HuH-7.5 (cell line): ENCODE data around the gene PIGQ.

Experiments
- DNase-seq: peaks from one replicate; pipeline ENCODE4 v3.0.0; 2011; ENCODE audit warnings: low spot score

PIGQ gene

DNA sequence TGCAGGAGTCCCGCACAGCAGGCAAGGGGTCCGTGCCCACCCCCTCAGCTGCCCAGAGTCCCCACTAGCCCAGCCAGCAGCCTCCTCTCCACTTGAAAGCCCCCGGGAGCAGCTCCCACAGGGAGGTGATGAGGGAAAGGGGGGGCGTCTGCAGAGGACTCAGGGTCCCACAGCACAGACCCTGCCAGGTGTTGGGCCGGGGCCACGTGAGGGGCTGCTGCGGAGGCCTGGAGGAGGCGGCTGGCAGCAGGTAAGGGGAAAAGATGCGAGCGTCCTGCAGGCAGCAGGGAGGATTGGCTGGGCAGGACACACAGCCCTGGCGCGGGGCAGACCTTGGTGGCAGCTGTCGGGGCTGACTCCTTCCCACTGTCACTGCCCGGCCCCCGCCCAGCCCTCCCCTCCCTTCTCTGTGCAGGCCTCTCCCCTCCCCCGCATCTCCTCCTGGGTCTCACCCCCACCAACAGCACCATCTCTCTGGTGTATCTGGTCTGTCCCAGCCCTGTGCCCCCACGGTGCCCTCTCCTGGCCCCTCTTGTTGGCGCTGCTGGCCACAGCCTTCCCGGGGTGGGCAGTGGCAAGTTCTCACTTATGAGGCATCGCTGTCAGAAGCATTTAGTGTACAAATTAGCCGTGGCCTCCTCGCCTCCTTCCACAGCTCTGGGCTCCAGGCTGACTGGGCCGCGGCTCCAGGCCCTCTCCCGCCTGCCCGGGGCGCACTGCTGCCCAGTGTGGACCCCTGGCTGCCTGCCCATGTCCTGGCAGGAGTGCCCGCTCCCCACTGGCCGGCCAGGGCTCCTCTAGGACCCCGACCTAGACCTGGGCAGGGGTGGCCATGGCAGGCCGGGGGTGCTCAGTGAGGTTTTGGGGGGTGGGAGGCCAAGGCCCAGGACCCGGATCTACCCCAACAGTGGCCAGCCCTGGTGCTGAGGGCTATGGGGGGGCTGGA, 14.0 kb upstream of the PIGQ start:
- DNase-seq = no peak

DNA sequence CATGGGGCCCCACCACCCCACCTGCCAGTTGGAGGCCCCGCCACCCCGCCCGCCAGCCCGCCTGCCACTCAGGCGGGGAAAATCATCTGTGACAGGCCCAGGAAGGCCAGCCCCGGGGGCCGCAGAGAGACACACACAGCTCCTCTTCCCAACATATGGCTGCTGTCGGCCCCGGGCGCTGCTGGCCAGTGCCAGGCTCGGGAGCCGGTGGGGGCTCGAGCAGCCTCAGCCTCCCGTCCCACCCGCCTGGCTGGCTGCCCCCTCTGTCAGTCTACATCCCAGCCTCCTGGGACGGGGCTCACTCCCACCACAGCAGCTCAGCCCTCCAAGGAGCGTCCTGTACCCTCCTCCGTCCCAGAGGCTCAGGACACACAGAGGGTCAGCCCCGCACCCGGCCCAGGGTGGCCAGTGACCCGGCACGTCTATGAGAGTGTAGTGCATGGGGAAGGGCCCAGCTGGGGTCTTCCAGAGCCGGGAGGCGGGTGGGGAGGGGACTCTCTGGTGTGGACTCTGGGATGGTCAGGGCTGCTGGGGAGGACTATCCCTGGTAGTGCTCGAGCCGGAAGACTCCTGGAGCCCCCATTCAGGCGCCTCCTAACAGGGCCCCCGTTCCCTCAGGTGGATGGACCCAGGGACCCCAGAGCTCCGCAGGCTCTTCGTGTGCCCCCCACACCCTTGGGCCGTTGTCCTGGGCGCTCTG, 13.1 kb upstream of the PIGQ start:
- DNase-seq = no peak

- no peak for DNase-seq
Observed at GRCh38 chr16:557463-558297, 12.1 kb upstream of the PIGQ start.

DNA sequence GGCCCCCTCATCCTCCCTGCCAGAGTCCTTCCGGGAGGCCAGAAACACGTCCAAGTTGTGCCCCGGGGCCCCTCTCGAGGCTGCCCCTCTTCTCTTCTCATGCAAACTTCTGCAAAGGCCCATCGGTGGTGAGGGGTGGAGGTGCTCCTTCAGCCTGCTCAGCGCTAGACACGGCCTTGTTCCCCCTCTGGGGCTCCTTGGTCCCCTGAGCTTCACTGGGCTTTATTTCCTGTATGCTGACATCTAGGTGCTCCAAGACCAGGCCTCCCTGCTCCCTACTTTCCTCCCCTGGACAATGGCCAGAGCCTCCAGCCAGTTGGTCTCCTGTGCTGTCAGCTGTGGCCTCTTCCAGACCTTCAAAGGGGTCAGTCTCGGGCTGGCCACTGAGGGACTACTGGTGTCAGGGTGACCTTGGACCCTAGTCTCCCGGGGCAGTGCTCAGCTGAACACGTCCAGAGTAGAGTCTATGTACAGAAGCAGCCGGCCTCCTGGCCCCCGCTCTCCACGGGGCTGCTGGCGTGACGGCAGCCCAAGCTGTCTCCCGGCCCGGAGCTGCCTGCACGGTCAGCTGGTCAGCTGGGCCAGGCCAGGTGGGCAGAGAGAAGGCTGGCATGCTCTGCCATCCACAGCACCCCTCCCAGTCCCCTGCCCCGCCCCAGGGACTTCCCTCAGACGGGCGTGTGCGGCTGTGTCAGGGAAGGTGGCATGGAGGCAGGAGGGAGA, 11.3 kb upstream of the PIGQ start:
- DNase-seq = peak; percentile 75

DNA sequence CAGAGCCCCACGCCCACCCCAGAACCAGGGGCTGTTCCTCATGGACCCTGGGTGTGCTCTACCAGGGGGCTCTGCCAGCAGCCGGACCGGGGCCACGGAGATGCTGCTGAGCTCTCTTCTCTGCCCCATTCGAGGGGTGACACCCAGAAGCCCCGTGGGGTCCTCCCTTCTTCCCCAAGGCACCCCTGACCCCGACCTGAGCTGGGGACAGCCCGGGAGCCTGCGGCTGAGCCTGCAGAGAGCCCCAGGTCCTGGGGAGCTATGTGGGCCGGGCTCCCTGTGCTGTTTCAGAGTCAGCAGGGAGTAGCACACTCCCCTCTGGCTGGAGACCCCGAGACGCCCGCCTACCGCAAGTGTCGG, 10.8 kb upstream of the PIGQ start:
- DNase-seq = no peak

GRCh38 chr16:559411-560203, 10.2 kb upstream of the PIGQ start:
- DNase-seq = no peak

- DNase-seq = no peak
Observed at GRCh38 chr16:560204-560700, 9.5 kb upstream of the PIGQ start, which contains the start of gene PRR35. Gene PRR35 (plus strand): TSS chr16:560394. CDS start chr16:563295, 2,901 bp downstream.

GRCh38 chr16:560701-561412, 8.9 kb upstream of the PIGQ start:
- no peak for DNase-seq

DNA sequence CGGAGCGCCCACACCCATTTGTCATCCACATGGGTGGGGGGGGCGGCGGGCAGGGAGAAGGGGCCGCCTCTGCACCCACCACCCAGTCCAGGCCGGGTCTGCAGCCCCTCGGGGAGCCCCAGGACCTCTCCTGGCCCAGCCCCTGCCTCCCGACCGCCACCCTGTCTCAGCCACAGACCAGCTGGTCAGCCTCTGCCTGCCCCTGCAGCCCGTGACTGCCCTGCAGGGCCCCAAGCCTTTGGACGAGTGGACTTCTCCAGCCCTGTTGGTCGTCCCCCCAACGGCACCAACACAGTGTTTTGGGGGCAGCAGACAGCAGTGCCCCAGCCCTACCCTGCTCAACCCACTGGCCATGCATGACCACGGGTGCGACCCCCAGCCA, 8.4 kb upstream of the PIGQ start:
- DNase-seq = no peak

GRCh38 chr16:561957-562938, 7.5 kb upstream of the PIGQ start:
- no peak for DNase-seq

DNA sequence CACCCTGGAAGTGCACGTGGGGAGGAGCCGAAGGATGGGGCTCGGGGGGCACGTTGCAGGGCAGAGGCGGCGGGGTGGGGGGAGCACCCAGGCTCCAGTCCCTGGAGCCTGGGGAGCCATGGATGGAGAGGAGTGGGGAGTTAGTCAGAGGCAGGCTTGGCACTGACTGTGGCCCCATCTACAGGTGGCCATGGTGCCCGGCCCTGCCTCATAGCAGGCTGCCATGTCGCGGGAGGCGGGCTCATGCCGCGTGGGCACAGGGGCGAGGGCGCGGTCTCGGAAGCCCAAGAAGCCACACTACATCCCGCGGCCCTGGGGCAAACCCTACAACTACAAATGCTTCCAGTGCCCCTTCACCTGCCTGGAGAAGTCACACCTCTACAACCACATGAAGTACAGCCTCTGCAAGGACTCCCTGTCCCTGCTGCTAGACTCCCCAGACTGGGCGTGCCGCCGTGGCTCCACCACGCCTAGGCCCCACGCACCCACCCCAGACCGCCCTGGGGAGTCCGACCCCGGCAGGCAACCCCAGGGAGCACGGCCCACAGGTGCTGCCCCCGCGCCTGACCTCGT, 6.6 kb upstream of the PIGQ start:
- no peak for DNase-seq

DNA sequence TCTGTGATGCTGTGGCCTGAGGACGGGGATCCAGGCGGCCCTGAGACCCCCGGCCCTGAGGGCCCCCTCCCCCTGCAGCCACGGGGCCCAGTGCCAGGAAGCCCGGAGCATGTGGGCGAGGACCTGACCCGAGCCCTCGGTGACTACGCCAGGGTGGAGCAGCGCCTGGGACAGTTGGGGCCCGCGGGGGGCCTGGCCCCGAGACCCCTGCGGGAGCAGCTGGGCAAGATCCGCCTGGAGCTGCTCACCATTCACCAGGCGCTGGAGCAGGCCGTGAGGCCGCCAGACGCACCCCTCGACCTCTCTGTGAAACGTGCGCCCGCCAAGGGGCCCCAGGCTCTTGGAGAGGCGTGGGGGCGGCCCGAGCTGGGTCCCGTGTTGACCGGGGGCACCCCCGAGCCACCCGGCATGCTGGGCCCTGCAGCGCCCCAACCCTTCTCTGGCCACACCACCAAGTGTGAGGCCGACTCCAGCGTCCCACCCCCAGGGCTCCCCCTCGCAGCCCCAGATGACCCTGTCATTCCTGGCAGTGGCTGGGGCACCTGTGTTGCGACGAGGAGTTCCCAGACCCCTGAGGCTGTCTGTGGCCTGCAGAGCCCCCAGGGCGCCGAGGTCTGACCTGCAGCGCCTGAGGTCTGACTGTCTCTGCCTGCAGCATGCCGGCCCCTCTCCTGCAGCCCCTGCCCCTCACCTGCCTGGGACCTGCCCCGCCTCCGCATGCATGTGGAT, 4.9 kb upstream of the PIGQ start:
- no peak for DNase-seq

DNA sequence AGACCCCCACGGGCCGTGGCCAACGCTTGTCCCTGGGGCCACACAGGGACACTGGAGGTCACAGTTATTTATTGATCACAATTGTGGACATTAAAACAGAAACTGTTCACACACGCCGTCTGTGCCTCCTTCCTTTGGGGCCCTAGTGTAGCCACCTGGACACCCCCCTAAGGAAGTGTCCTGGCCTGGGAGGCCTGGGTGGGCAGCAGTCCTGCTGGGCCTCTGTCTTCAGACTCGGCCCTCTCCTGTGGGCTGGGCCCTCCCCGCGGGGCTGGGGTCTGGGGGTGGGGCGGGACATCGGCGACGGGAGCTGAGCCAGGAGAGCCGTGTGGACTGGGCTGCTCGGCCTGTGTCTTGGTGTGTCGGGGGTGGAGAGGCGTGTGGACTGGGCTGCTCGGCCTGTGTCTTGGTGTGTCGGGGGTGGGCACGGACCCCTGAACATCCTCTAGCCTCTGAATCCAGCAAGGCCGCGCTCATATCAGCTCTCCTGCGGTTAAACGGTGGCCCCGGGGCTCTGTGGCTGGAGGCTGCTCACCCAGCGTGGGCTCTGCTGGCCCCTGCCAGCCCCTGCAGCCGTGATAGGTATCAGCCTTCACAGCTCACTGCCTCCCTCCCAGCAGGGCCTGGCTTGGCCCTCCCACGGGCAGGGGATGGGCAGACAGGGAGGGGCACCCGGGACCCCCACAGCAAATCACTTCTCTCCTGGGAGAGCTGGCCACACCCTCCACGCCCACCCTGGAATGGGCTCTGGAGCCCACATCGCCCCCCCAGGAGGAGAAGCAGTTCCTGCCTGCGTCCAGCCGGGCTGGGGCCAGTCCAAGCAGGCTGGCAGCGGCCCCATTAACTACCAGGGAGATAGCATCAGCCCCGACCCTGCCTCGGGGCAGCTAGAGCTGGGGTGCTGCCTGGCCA, 4.1 kb upstream of the PIGQ start:
- DNase-seq = no peak

DNA sequence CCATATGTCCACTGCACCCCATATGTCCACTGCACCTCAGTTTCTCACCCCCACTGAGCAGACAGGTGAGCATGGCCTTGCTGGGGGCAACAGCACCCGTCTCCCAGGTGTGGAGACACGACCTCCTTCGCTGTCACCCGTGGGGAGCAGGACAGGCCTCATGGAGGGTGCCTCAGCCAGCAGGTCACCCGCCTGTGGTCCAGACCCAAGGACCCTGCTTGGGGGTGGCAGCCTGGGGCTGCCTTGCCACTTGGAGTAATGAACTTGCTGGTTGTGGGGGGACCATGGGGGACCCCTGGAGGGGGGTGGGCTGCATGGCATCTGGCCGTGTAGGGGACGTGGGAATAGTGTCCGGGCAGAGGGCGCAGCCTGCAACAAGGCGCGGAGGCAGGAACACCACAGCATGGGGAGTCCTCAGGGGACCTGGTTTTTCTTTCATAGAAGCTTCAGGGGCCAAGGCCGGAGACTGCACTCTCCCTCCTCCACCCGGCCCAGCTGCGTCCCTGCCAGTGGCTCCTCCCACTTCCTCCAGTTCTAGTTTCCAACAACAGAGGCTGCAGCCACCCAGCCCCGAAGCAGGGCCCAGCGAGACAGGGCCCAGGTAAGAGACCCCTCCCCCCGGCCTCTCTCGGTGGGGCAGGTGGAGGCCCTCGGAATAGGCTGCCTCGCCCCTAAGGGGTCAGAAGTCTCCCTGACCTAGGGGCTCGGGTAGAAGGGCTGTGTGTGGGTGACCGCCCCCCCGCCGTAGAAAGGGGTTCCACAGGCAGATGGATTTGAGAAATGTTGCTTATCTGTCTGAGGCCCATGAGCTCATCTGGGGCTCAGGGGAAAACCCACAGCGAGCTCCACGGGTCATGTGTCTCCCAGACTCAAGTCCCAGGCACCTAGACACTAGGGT, 3.0 kb upstream of the PIGQ start, which contains the start of gene NHLRC4:
NHLRC4 (plus strand) TSS at position 531 of the 898 bp plus-strand sequence. CDS start 1,043 bp downstream, outside the sequence.
- no peak for DNase-seq
